Heart left ventricle (tissue), 16 donors: Measurements from ENCODE around the gene LCE2A. TPM values are rescaled to one million over a fixed set of nuclear protein-coding genes. Genes with fewer than 3 reads are reported as not detected.

Experiments
- ATAC-seq, 4 donors: fragments of 200-7000 bp; cut with Tn5 transposase; one replicate each; pipeline ENCODE4 v1.9.1; 2020 to 2022; ENCODE audit warnings: moderate library complexity in 4 of 4, mild to moderate bottlenecking in 3 of 4, moderate number of reproducible peaks in 1 of 4
- DNase-seq, 5 donors: peaks; one replicate each; pipeline ENCODE4 v3.0.0-alpha.2; 2020
- H3K27ac ChIP-seq, 12 donors: fragments of 200-600 bp; sonication (generic) in 4 of 12; one replicate each; pipeline versions ENCODE4 v1.5.0 to v1.8.0; 2016 to 2022; ENCODE audit warnings: mild to moderate bottlenecking in 2 of 12
- H3K27me3 ChIP-seq, 9 donors: fragments of 200-600 bp; sonication (generic) in 2 of 9; one replicate each; pipeline versions ENCODE4 v1.5.1 to v1.8.0; 2016 to 2022; ENCODE audit warnings: mild to moderate bottlenecking in 3 of 9
- H3K36me3 ChIP-seq, 9 donors: fragments of 200-600 bp; sonication (generic) in 2 of 9; one replicate each; pipeline versions ENCODE4 v1.5.0 to v1.8.0; 2018 to 2022; ENCODE audit warnings: mild to moderate bottlenecking in 2 of 9
- H3K4me1 ChIP-seq, 12 donors: fragments of 200-600 bp; sonication (generic) in 4 of 12; one replicate each; pipeline versions ENCODE4 v1.5.0 to v1.8.0; 2016 to 2022; ENCODE audit warnings: mild to moderate bottlenecking in 3 of 12
- H3K4me3 ChIP-seq, 12 donors: fragments of 200-600 bp; sonication (generic) in 4 of 12; one replicate each; pipeline versions ENCODE4 v1.5.0 to v1.8.0; 2017 to 2022; ENCODE audit warnings: mild to moderate bottlenecking in 9 of 12, moderate library complexity in 4 of 12
- H3K9me3 ChIP-seq, 12 donors: fragments of 200-600 bp; sonication (generic) in 4 of 12; one replicate each; pipeline versions ENCODE4 v1.5.0 to v1.8.0; 2016 to 2022; ENCODE audit warnings: mild to moderate bottlenecking in 1 of 12
- CTCF ChIP-seq, 12 donors: fragments of 200-600 bp; sonication (generic) in 4 of 12; IDR thresholded peaks; one replicate each; pipeline versions ENCODE4 v1.5.0 to v1.8.0; 2018 to 2022; ENCODE audit warnings: antibody characterized with exemption in 12 of 12, mild to moderate bottlenecking in 5 of 12
- POLR2A ChIP-seq, 2 donors: fragments of 450-650 bp; IDR thresholded peaks; one replicate each; pipeline ENCODE4 v1.6.1; 2017; ENCODE audit warnings: antibody characterized with exemption in 2 of 2, mild to moderate bottlenecking in 2 of 2, moderate library complexity in 2 of 2
- WGBS, 4 donors: extraction: QIAGEN DNeasy Blood & Tissue Kit in 2 of 4; methylation state at CpG; one replicate each; pipeline versions ENCODE4 v1.1.5 to v1.1.7; 2013 to 2018; 5-methylcytosine and 5-hydroxymethylcytosine counted together
- intact Hi-C, 10 donors: fragments of 100-400 bp; cut with DNase I; formaldehyde crosslinking; loops; one replicate each; pipeline versions ENCODE4 v1.11.1 to v1.14.2; 2022
- polyA plus RNA-seq, 2 donors: library from polyadenylated mRNA; stranded (reverse); fragments of 200-250 nt; gene quantifications; one replicate each; pipeline ENCODE4 v1.2.3, GENCODE V29; 2013
- total RNA-seq, 9 donors: library from RNA; depleted of rRNA in 2 of 9; stranded (reverse); fragments of >200 nt in 2 of 9; fragmentation: NEBNext Ultra II Directional in 3 of 9; extraction: Animal tissue kit (Norgen Biotek cat#: 25700) in 3 of 9; gene quantifications; one replicate each; pipeline versions ENCODE4 v1.1.0 to v1.2.4, GENCODE V29; 2016 to 2023
- donor health status: ischemic (EF 13 %, LVEDD 7.1; RV severe dilation, severe dysfunction).
- donor health status: healthy with polysubstance abuse.
- donor health status: DM: no; HTN: yes; CAD: no.
- donor health status: DM: no; HTN: no; CAD: no.
- donor health status: ischemic (EF 25% LVEDD 6.9; RV normal size, moderate dysfunction).
- donor health status: ischemic (EF 25% LVEDD 5.7; RV mildly dilated, moderate dysfunction).
- donor health status: healthy.
- donor health status: DM: yes; HTN: yes; CAD: no.
- donor health status: ischemic (EF 35%, LVEDD 5.7; RV mildly dilated, moderate dysfunction).
- donor health status: nonischemic (EF 11% LVEDD 7.7; RV severe dilation, severe dysfunction).
- donor health status: DM: yes; HTN: yes; CAD: no.
- donor health status: PGD.
- donor health status: ischemic (EF 29% LVEDD 5.4; RV normal size, mild dysfunction).
- donor health status: nonischemic (EF 23%, LVEDD 6.1; RV moderate dilation, normal function).

LCE2A gene
- total and polyA plus RNA-seq, 11 donors, result not detected

DNA sequence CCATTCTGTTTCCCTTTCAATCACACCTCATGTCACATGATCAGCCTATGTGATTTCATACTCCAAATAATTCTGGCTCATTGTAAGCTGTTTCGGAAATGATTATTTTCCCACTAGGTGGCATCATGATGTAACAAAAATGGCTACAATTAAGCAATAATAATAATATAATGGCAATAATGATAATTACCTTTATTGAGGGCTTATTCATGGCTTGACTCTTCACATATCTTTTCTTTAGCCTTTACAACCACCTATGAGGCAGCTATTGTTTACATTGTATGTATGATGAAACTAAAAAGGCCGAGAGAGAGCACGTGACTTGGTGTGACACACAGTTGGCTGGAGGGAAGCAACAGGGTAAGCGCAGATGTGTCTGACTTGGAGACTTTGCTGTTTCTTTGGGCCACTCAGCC is 47.2 kb downstream of the LCE2A start:
- TF ChIP-seq CTCF (IDR thresholded peaks at IDR 0.05) (no peak), POLR2A (IDR thresholded peaks at IDR 0.05) (no peak)
- 83 to 87% (median 83%) methylated on average over 4 of the region's 4 CpGs for WGBS, 4 donors
- ATAC-seq (no peak), DNase-seq (no peak)
- intact Hi-C loops, result no loop called here
- Histone ChIP-seq H3K9me3 (no peaks in the 10 kb centered on the region), H3K27me3 (peaks cover 0 to 7% (median 0%) of the 10 kb centered on the region in 9 donors), H3K4me3 (no peak overlapping the region), H3K36me3 (no peaks in the 10 kb centered on the region), H3K27ac (no peak overlapping the region), H3K4me1 (no peaks in the 10 kb centered on the region)

DNA sequence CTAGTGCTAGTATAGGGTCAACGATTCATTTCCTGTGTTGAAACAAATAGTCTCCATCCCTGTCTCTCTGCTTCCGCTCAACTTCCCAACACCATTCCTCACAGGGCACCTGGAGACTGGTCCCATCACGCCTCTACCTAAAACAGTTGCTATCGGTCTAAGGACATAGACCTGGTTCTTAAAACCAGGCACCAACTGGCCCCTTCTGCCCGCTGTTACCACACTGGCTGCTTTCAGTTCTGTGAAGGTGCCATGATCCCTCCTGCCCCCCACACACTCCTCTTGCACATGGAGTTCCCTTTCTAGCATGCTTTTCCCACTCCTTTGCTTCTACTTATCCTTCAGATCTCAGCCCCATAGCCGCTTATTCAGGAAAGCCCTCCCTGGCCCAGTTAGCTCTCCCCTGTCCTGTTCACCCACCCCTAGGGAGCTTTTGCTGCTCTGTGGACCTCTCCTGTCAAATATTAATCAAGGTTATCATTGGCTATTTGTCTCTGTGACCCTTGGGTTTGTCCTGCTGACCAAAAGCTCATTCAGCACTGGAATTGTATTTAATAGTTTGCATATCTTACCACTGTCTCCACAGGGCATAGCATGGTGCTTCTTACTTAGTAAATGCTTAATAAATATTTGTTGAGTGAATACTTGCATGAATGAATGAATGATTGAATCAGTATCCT is 47.8 kb downstream of the LCE2A start:
- H3K36me3 ChIP-seq, result no peaks in the 10 kb centered on the region
- H3K9me3 ChIP-seq, result no peaks in the 10 kb centered on the region
- peaks cover 0 to 12% (median 0%) of the 10 kb centered on the region in 9 donors for H3K27me3 ChIP-seq
- TF ChIP-seq CTCF (IDR thresholded peaks at IDR 0.05), result no peak
- no peak for TF ChIP-seq POLR2A (IDR thresholded peaks at IDR 0.05)
- ATAC-seq (no peak), DNase-seq (no peak)
- no peak overlapping the region for H3K27ac ChIP-seq
- intact Hi-C loops, result no loop called here
- no peak overlapping the region for H3K4me3 ChIP-seq
- WGBS, 4 donors, result 77 to 84% (median 81%) methylated on average over 6 of the region's 6 CpGs
- H3K4me1 ChIP-seq, result no peaks in the 10 kb centered on the region

GRCh38 chr1:152747831-152748230 is 49.7 kb downstream of the LCE2A start:
- 36 to 46% (median 40%) methylated on average over 1 of the region's 1 CpG for WGBS, 4 donors
- H3K36me3 ChIP-seq, result no peaks in the 10 kb centered on the region
- DNase-seq (no peak), ATAC-seq (no peak)
- H3K4me3 ChIP-seq, result no peak overlapping the region
- intact Hi-C loops, result no loop called here
- TF ChIP-seq POLR2A (IDR thresholded peaks at IDR 0.05), result no peak
- TF ChIP-seq CTCF (IDR thresholded peaks at IDR 0.05), result no peak
- peaks cover 0 to 16% (median 4%) of the 10 kb centered on the region in 9 donors for H3K27me3 ChIP-seq
- no peak overlapping the region for H3K27ac ChIP-seq
- no peaks in the 10 kb centered on the region for H3K9me3 ChIP-seq
- H3K4me1 ChIP-seq, result no peaks in the 10 kb centered on the region

Other genes starting within 250 kb of the LCE2A start
- not detected for gene LCE5A, start 187.5 kb upstream of the LCE2A start, total RNA-seq
- gene LCE5A, start 187.5 kb upstream of the LCE2A start, polyA plus RNA-seq, result not detected
- not detected for gene CRCT1, start 183.9 kb upstream of the LCE2A start, total RNA-seq
- gene CRCT1, start 183.9 kb upstream of the LCE2A start, polyA plus RNA-seq, result not detected
- not detected for gene LCE3E, start 131.6 kb upstream of the LCE2A start, total RNA-seq
- gene LCE3E, start 131.6 kb upstream of the LCE2A start, polyA plus RNA-seq, result not detected
- not detected for gene LCE3D, start 117.8 kb upstream of the LCE2A start, total RNA-seq
- gene LCE3D, start 117.8 kb upstream of the LCE2A start, polyA plus RNA-seq, result not detected
- not detected for gene LCE3C, start 98.1 kb upstream of the LCE2A start, total RNA-seq
- gene LCE3C, start 98.1 kb upstream of the LCE2A start, polyA plus RNA-seq, result not detected
- gene LCE3B, start 84.5 kb upstream of the LCE2A start, total RNA-seq, result not detected
- gene LCE3B, start 84.5 kb upstream of the LCE2A start, polyA plus RNA-seq, result not detected
- gene LCE3A, start 75.2 kb upstream of the LCE2A start, total RNA-seq, result not detected
- gene LCE3A, start 75.2 kb upstream of the LCE2A start, polyA plus RNA-seq, result not detected
- gene LCE2D, start 35.0 kb upstream of the LCE2A start, total RNA-seq, result not detected
- not detected for gene LCE2D, start 35.0 kb upstream of the LCE2A start, polyA plus RNA-seq
- gene LCE2C, start 23.1 kb upstream of the LCE2A start, total RNA-seq, result not detected
- gene LCE2C, start 23.1 kb upstream of the LCE2A start, polyA plus RNA-seq, result not detected
- gene LCE2B, start 12.2 kb upstream of the LCE2A start, total RNA-seq, result not detected
- not detected for gene LCE2B, start 12.2 kb upstream of the LCE2A start, polyA plus RNA-seq
- not detected for gene LCE4A, start 9.8 kb downstream of the LCE2A start, total RNA-seq
- gene LCE4A, start 9.8 kb downstream of the LCE2A start, polyA plus RNA-seq, result not detected
- gene KPRP, start 59.7 kb downstream of the LCE2A start, total RNA-seq, result not detected
- not detected for gene KPRP, start 59.7 kb downstream of the LCE2A start, polyA plus RNA-seq
- gene LCE1F, start 76.8 kb downstream of the LCE2A start, total RNA-seq, result not detected
- not detected for gene LCE1F, start 76.8 kb downstream of the LCE2A start, polyA plus RNA-seq
- not detected for gene LCE1E, start 87.9 kb downstream of the LCE2A start, total RNA-seq
- gene LCE1E, start 87.9 kb downstream of the LCE2A start, polyA plus RNA-seq, result not detected
- not detected for gene LCE1D, start 98.4 kb downstream of the LCE2A start, total RNA-seq
- gene LCE1D, start 98.4 kb downstream of the LCE2A start, polyA plus RNA-seq, result not detected
- gene LCE1C, start 108.3 kb downstream of the LCE2A start, total RNA-seq, result not detected
- not detected for gene LCE1C, start 108.3 kb downstream of the LCE2A start, polyA plus RNA-seq
- not detected for gene LCE1B, start 113.6 kb downstream of the LCE2A start, total RNA-seq
- gene LCE1B, start 113.6 kb downstream of the LCE2A start, polyA plus RNA-seq, result not detected
- not detected for gene LCE1A, start 129.1 kb downstream of the LCE2A start, total RNA-seq
- not detected for gene LCE1A, start 129.1 kb downstream of the LCE2A start, polyA plus RNA-seq
- gene LCE6A, start 144.5 kb downstream of the LCE2A start, total RNA-seq, result not detected
- not detected for gene LCE6A, start 144.5 kb downstream of the LCE2A start, polyA plus RNA-seq
- not detected for gene LCE7A, start 161.7 kb downstream of the LCE2A start, total RNA-seq
- gene LCE7A, start 161.7 kb downstream of the LCE2A start, polyA plus RNA-seq, result not detected
- gene SMCP, start 180.0 kb downstream of the LCE2A start, total RNA-seq, result not detected
- gene SMCP, start 180.0 kb downstream of the LCE2A start, polyA plus RNA-seq, result not detected
- not detected for gene IVL, start 210.2 kb downstream of the LCE2A start, total RNA-seq
- under 1 TPM in 1 of 2 donors, not detected in 1; 0.03 TPM for gene IVL, start 210.2 kb downstream of the LCE2A start, polyA plus RNA-seq
- gene SPRR5, start 248.9 kb downstream of the LCE2A start, total RNA-seq, result not detected
- gene SPRR5, start 248.9 kb downstream of the LCE2A start, polyA plus RNA-seq, result not detected